ENCODE data around the gene SUOX. TPM values are rescaled to one million over a fixed set of nuclear protein-coding genes. Genes with fewer than 3 reads are reported as not detected.

The SUOX gene
- 9.2 and 9.4 TPM in 2 replicates for total RNA-seq

GRCh38 chr12:55996715-55997534 lies at the start of gene SUOX:
SUOX (plus strand) TSS chr12:55997276; CDS start chr12:56002222, 4,946 bp downstream.

GRCh38 chr12:55965941-55966407 lies 31.1 kb upstream of the SUOX start, which contains the start of gene PMEL:
PMEL (minus strand) TSS chr12:55966042; CDS start chr12:55966011, 31 bp downstream.

GRCh38 chr12:55966408-55967281 lies 30.4 kb upstream of the SUOX start, which contains the start of gene CDK2:
CDK2 (plus strand) TSS chr12:55966830; CDS start chr12:55967009, 179 bp downstream.

GRCh38 chr12:55973599-55974307 lies 23.3 kb upstream of the SUOX start, which contains the start of gene RAB5B:
RAB5B (plus strand) TSS chr12:55974078; CDS start chr12:55986961, 12,883 bp downstream.

GRCh38 chr12:56020423-56021184 lies 23.5 kb downstream of the SUOX start, which contains the start of gene IKZF4:
IKZF4 (plus strand) TSS chr12:56021043; CDS start chr12:56021494, 451 bp downstream.

GRCh38 chr12:56041552-56042429 lies 44.7 kb downstream of the SUOX start, which contains the start of gene RPS26:
RPS26 (plus strand) TSS chr12:56041918; CDS start chr12:56042167, 249 bp downstream.

Other genes with a start within 250 kb of the SUOX start
- gene SARNP, start 179.6 kb upstream of the SUOX start, total RNA-seq = 72.7 and 116 TPM in 2 replicates
- 21.7 and 28.8 TPM in 2 replicates for gene ORMDL2, start 179.2 kb upstream of the SUOX start, total RNA-seq
- gene DNAJC14, start 167.7 kb upstream of the SUOX start, total RNA-seq = 49.2 and 50.7 TPM in 2 replicates
- 0.09 and 0.43 TPM in 2 replicates for gene MMP19, start 154.3 kb upstream of the SUOX start, total RNA-seq
- 26.8 and 30.8 TPM in 2 replicates for gene PYM1, start 69.4 kb upstream of the SUOX start, total RNA-seq
- 16.5 and 23.8 TPM in 2 replicates for gene DGKA, start 66.1 kb upstream of the SUOX start, total RNA-seq
- 0.60 and 0.76 TPM in 2 replicates for gene PMEL, start 31.2 kb upstream of the SUOX start, total RNA-seq
- 13.7 and 17.3 TPM in 2 replicates for gene CDK2, start 30.4 kb upstream of the SUOX start, total RNA-seq
- gene RAB5B, start 23.2 kb upstream of the SUOX start, total RNA-seq = 42.5 and 47.5 TPM in 2 replicates
- gene IKZF4, start 23.8 kb downstream of the SUOX start, total RNA-seq = 0.22 and 0.43 TPM in 2 replicates
- gene RPS26, start 44.6 kb downstream of the SUOX start, total RNA-seq = 108 and 138 TPM in 2 replicates
- 0.17 and 0.33 TPM in 2 replicates for gene ERBB3, start 82.9 kb downstream of the SUOX start, total RNA-seq
- 89.3 and 132 TPM in 2 replicates for gene PA2G4, start 107.3 kb downstream of the SUOX start, total RNA-seq
- gene RPL41, start 119.4 kb downstream of the SUOX start, total RNA-seq = 2,570 and 2,853 TPM in 2 replicates
- 5.1 and 6.6 TPM in 2 replicates for gene ZC3H10, start 121.0 kb downstream of the SUOX start, total RNA-seq
- 275 and 388 TPM in 2 replicates for gene ESYT1, start 131.0 kb downstream of the SUOX start, total RNA-seq
- 70.9 and 81.7 TPM in 2 replicates for gene MYL6B, start 155.3 kb downstream of the SUOX start, total RNA-seq
- gene MYL6, start 161.1 kb downstream of the SUOX start, total RNA-seq = 2,087 and 3,488 TPM in 2 replicates
- 42.8 and 46.9 TPM in 2 replicates for gene SMARCC2, start 192.2 kb downstream of the SUOX start, total RNA-seq
- 69.8 and 77.7 TPM in 2 replicates for gene RNF41, start 224.6 kb downstream of the SUOX start, total RNA-seq
- 16.1 and 19.8 TPM in 2 replicates for gene NABP2, start 227.1 kb downstream of the SUOX start, total RNA-seq
- 0.09 TPM in 1 of 2 replicates, not detected in the other for gene SLC39A5, start 232.8 kb downstream of the SUOX start, total RNA-seq